Tibial artery (tissue), 4 donors: ENCODE data around the gene DIPK1B.

ENCODE experiments used
- DNase-seq, 2 donors: peaks; one replicate each; pipeline ENCODE4 v3.0.0-alpha.2; 2019
- H3K27ac ChIP-seq, 2 donors: fragments of 200-600 bp; sonication (generic) in 1 of 2; 1 replicate in 1 of 2; 2 replicates in 1 of 2; pipeline ENCODE4 v1.5.1; 2018 to 2019; ENCODE audit warnings: mild to moderate bottlenecking in 1 of 2
- H3K27me3 ChIP-seq, 2 donors: fragments of 200-600 bp; sonication (generic) in 1 of 2; one replicate each; pipeline versions ENCODE4 v1.5.1 to v1.6.0; 2016 to 2019
- H3K36me3 ChIP-seq, 3 donors: fragments of 200-600 bp; sonication (generic) in 2 of 3; one replicate each; pipeline ENCODE4 v1.5.1; 2016 to 2019; ENCODE audit warnings: mild to moderate bottlenecking in 2 of 3
- H3K4me1 ChIP-seq, 4 donors: fragments of 200-600 bp; sonication (generic) in 2 of 4; 1 replicate in 3 of 4; 2 replicates in 1 of 4; pipeline ENCODE4 v1.5.1; 2016 to 2019
- H3K4me3 ChIP-seq, 2 donors: fragments of 200-600 bp; sonication (generic) in 1 of 2; 1 replicate in 1 of 2; 2 replicates in 1 of 2; pipeline ENCODE4 v1.5.1; 2018 to 2019; ENCODE audit warnings: mild to moderate bottlenecking in 2 of 2
- H3K9me3 ChIP-seq, 3 donors: fragments of 200-600 bp; sonication (generic) in 1 of 3; one replicate each; pipeline ENCODE4 v1.5.1; 2016 to 2019
- CTCF ChIP-seq, 2 experiments: fragments of 200-600 bp in 1 of 2; fragments of 450-650 bp in 1 of 2; IDR thresholded peaks; one replicate each; pipeline ENCODE4 v1.5.1; 2017 to 2019; ENCODE audit warnings: antibody characterized with exemption in 2 of 2, mild to moderate bottlenecking in 1 of 2, moderate library complexity in 1 of 2
- intact Hi-C: fragments of 100-400 bp; cut with DNase I; formaldehyde crosslinking; loops from one replicate; pipeline ENCODE4 v1.15.0; 2023; ENCODE audit warnings: low total_unique reads

The DIPK1B gene

GRCh38 chr9:136683755-136684154 is 28.6 kb upstream of the DIPK1B start:
- TF ChIP-seq CTCF (IDR thresholded peaks at IDR 0.05): no peak
- H3K9me3 ChIP-seq: no peaks in the 10 kb centered on the region
- intact Hi-C loops: no loop called here
- no peak overlapping the region for H3K4me3 ChIP-seq
- H3K27me3 ChIP-seq: no peaks in the 10 kb centered on the region
- no peak overlapping the region for H3K27ac ChIP-seq
- DNase-seq: no peak
- H3K4me1 ChIP-seq: peaks cover 0 to 45% (median 20%) of the 10 kb centered on the region in 4 donors
- H3K36me3 ChIP-seq: no peaks in the 10 kb centered on the region

- Histone ChIP-seq H3K4me1 (peaks cover 0 to 42% (median 20%) of the 10 kb centered on the region in 4 donors), H3K4me3 (no peak overlapping the region), H3K27ac (no peak overlapping the region), H3K9me3 (no peaks in the 10 kb centered on the region), H3K27me3 (no peaks in the 10 kb centered on the region), H3K36me3 (no peaks in the 10 kb centered on the region)
- intact Hi-C loops: no loop called here
- no peak for DNase-seq
- TF ChIP-seq CTCF (IDR thresholded peaks at IDR 0.05): no peak
Measured at GRCh38 chr9:136684339-136684738, 28.0 kb upstream of the DIPK1B start.

GRCh38 chr9:136684799-136685198 is 27.6 kb upstream of the DIPK1B start:
- H3K27ac ChIP-seq: no peak overlapping the region
- peaks cover 0 to 42% (median 20%) of the 10 kb centered on the region in 4 donors for H3K4me1 ChIP-seq
- no peaks in the 10 kb centered on the region for H3K27me3 ChIP-seq

GRCh38 chr9:136685216-136685615 is 27.2 kb upstream of the DIPK1B start:
- H3K27ac ChIP-seq: no peak overlapping the region
- intact Hi-C loops: no loop called here
- H3K27me3 ChIP-seq: no peaks in the 10 kb centered on the region
- no peak overlapping the region for H3K4me3 ChIP-seq
- no peak for TF ChIP-seq CTCF (IDR thresholded peaks at IDR 0.05)
- no peaks in the 10 kb centered on the region for H3K36me3 ChIP-seq
- no peak for DNase-seq
- no peaks in the 10 kb centered on the region for H3K9me3 ChIP-seq
- peaks cover 0 to 39% (median 20%) of the 10 kb centered on the region in 4 donors for H3K4me1 ChIP-seq

More at GRCh38 chr9:136684799-136685198, 27.6 kb upstream of the DIPK1B start:
- Histone ChIP-seq H3K4me3 (no peak overlapping the region), H3K9me3 (no peaks in the 10 kb centered on the region), H3K36me3 (no peaks in the 10 kb centered on the region)
- no peak for DNase-seq
- no peak for TF ChIP-seq CTCF (IDR thresholded peaks at IDR 0.05)
- intact Hi-C loops: no loop called here

- peak overlapping the region; percentile 67 to 73 for H3K27ac ChIP-seq
- intact Hi-C loops: no loop called here
- no peak for DNase-seq
Measured at GRCh38 chr9:136685790-136686533, 26.4 kb upstream of the DIPK1B start.

More at GRCh38 chr9:136685790-136686533, 26.4 kb upstream of the DIPK1B start:
- no peak for TF ChIP-seq CTCF (IDR thresholded peaks at IDR 0.05)
- Histone ChIP-seq H3K4me1 (peaks cover 0 to 45% (median 24%) of the 10 kb centered on the region in 4 donors), H3K36me3 (no peaks in the 10 kb centered on the region), H3K27me3 (no peaks in the 10 kb centered on the region), H3K4me3 (peak overlapping the region; percentile 59 to 87), H3K9me3 (no peaks in the 10 kb centered on the region)
